OCI-LY3 (cell line): ENCODE data around the gene PHACTR3.

Source experiments
- H2AFZ ChIP-seq: fragments of 200-600, 300-600 bp; shearing (Covaris generic); 2 replicates; pipeline ENCODE4 v1.6.0; 2014; ENCODE audit warnings: antibody characterized with exemption, low read depth, low read length
- H3K27ac ChIP-seq: fragments of 200-600, 300-600 bp; sonication (generic); 2 replicates; pipeline ENCODE4 v1.5.1; 2014; ENCODE audit warnings: mild to moderate bottlenecking, low read length, moderate library complexity, mixed read lengths
- H3K27me3 ChIP-seq: fragments of 200-600, 300-600 bp; sonication (generic); 2 replicates; pipeline ENCODE4 v1.6.1; 2014; ENCODE audit warnings: low read depth, low read length, mixed read lengths
- H3K36me3 ChIP-seq: fragments of 200-600, 300-600 bp; sonication (generic); replicated peaks from 2 replicates; pipeline ENCODE3; 2014; ENCODE audit warnings: low read depth, low read length, mixed read lengths
- H3K4me1 ChIP-seq: fragments of 300-600, 200-600 bp; sonication (generic); 2 replicates; pipeline ENCODE4 v1.6.1; 2014; ENCODE audit warnings: low read length, mixed read lengths
- H3K4me2 ChIP-seq: fragments of 200-600, 300-600 bp; sonication (generic); 2 replicates; pipeline ENCODE4 v1.6.1; 2014; ENCODE audit warnings: low read length, mixed read lengths
- H3K4me3 ChIP-seq: fragments of 300-600, 200-600 bp; sonication (generic); 2 replicates; pipeline ENCODE4 v1.5.1; 2014; ENCODE audit warnings: antibody characterized with exemption, mild to moderate bottlenecking, low read length, moderate library complexity
- H3K79me2 ChIP-seq: fragments of 300-600, 200-600 bp; shearing (Covaris generic); 2 replicates; pipeline ENCODE4 v1.6.1; 2014; ENCODE audit warnings: mild to moderate bottlenecking, low read length, mixed read lengths
- H3K9ac ChIP-seq: fragments of 300-600, 200-600 bp; shearing (Covaris generic); 2 replicates; pipeline ENCODE4 v1.6.0; 2014; ENCODE audit warnings: mild to moderate bottlenecking, low read length, moderate library complexity
- H3K9me3 ChIP-seq: fragments of 200-600, 300-600 bp; shearing (Covaris generic); 2 replicates; pipeline ENCODE4 v1.6.1; 2014; ENCODE audit warnings: low read length, mixed read lengths; ENCODE audit not compliant: insufficient read depth
- H4K20me1 ChIP-seq: fragments of 200-600, 300-600 bp; sonication (generic); 2 replicates; pipeline ENCODE4 v1.6.1; 2016; ENCODE audit warnings: low read length, mixed read lengths; ENCODE audit not compliant: insufficient read depth
- EZH2phosphoT487 ChIP-seq: fragments of 200-600 bp; shearing (Covaris generic); IDR thresholded peaks from 2 replicates; pipeline ENCODE4 v1.6.1; 2018; ENCODE audit warnings: antibody characterized with exemption, mixed run types, low read depth
- TF ChIP-seq, protein P1 (sequence below): fragments of 200-600, 300-600 bp; sonication (generic); IDR thresholded peaks from 2 replicates; pipeline ENCODE4 v1.5.1; 2014; ENCODE audit warnings: antibody characterized with exemption, low read length, low read depth

PHACTR3 gene

GRCh38 chr20:59606566-59606965, 2.2 kb downstream of the PHACTR3 start:
- no peak overlapping the region for H3K27ac ChIP-seq
- no peaks in the 10 kb centered on the region for H3K79me2 ChIP-seq
- H3K4me2 ChIP-seq, result no peak overlapping the region
- H2AFZ ChIP-seq, result no peak overlapping the region
- no peaks in the 10 kb centered on the region for H4K20me1 ChIP-seq
- H3K27me3 ChIP-seq, result peaks cover 28% of the 10 kb centered on the region
- H3K4me3 ChIP-seq, result no peak overlapping the region
- H3K4me1 ChIP-seq, result no peaks in the 10 kb centered on the region
- H3K9ac ChIP-seq, result no peak overlapping the region
- no peaks in the 10 kb centered on the region for H3K36me3 ChIP-seq
- TF ChIP-seq, protein P1, sequence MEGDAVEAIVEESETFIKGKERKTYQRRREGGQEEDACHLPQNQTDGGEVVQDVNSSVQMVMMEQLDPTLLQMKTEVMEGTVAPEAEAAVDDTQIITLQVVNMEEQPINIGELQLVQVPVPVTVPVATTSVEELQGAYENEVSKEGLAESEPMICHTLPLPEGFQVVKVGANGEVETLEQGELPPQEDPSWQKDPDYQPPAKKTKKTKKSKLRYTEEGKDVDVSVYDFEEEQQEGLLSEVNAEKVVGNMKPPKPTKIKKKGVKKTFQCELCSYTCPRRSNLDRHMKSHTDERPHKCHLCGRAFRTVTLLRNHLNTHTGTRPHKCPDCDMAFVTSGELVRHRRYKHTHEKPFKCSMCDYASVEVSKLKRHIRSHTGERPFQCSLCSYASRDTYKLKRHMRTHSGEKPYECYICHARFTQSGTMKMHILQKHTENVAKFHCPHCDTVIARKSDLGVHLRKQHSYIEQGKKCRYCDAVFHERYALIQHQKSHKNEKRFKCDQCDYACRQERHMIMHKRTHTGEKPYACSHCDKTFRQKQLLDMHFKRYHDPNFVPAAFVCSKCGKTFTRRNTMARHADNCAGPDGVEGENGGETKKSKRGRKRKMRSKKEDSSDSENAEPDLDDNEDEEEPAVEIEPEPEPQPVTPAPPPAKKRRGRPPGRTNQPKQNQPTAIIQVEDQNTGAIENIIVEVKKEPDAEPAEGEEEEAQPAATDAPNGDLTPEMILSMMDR, result no peak
- TF ChIP-seq EZH2phosphoT487, result no peak
- no peaks in the 10 kb centered on the region for H3K9me3 ChIP-seq

DNA sequence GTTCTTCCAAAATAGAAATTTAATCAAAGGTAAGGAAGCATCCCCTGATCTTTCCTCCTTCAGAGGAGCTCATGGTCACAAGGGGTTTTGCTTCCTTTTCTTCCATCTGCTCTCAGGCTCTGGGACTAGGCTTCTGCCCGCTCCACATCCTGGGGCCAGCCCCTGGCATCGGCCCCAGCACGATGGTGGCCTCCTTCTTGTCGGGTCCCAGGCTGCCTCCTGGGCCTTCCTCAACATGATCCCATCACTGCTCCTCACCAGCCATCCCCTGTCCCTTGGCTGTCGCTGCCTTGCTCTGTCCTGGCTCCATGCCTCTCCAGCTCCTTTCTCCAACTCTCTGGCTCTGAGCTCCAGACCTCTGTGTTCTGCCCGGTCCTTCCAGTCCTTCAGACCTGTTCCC, 4.1 kb downstream of the PHACTR3 start:
- Histone ChIP-seq H3K4me2 (no peak overlapping the region), H3K27ac (no peak overlapping the region), H3K36me3 (no peaks in the 10 kb centered on the region), H3K9ac (no peak overlapping the region), H3K9me3 (no peaks in the 10 kb centered on the region), H3K27me3 (peaks cover 20% of the 10 kb centered on the region), H3K4me3 (no peak overlapping the region), H2AFZ (no peak overlapping the region), H4K20me1 (no peaks in the 10 kb centered on the region), H3K79me2 (no peaks in the 10 kb centered on the region), H3K4me1 (no peaks in the 10 kb centered on the region)
- TF ChIP-seq, protein P1, result no peak
- no peak for TF ChIP-seq EZH2phosphoT487

DNA sequence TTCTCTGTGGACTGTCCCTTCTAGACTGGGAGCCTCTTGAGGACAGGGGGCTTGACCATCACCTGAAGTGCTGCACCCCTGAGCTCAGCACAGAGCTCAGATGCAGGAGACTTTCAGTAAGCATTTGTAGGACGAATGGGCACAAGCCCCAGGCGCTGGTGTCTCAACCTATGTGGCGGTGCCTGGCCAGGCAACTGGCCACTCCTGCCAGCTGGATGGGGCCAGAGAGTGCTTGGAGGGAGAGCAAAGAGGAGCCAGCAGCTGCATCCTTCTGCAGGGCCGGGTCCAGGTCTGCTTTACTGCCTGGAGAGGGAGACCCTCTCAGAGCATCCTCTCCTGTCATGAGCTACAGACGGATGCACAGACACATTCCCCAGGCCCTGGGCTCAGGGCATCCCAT, 4.5 kb downstream of the PHACTR3 start:
- Histone ChIP-seq H3K79me2 (no peaks in the 10 kb centered on the region), H3K27me3 (peaks cover 24% of the 10 kb centered on the region), H2AFZ (no peak overlapping the region), H3K9me3 (no peaks in the 10 kb centered on the region), H3K9ac (no peak overlapping the region), H3K4me2 (no peak overlapping the region), H4K20me1 (no peaks in the 10 kb centered on the region), H3K4me1 (no peaks in the 10 kb centered on the region), H3K36me3 (no peaks in the 10 kb centered on the region), H3K27ac (no peak overlapping the region), H3K4me3 (no peak overlapping the region)
- TF ChIP-seq, protein P1, result no peak
- TF ChIP-seq EZH2phosphoT487, result no peak

GRCh38 chr20:59611286-59611685, 6.9 kb downstream of the PHACTR3 start:
- no peak overlapping the region for H2AFZ ChIP-seq
- no peaks in the 10 kb centered on the region for H3K36me3 ChIP-seq
- no peaks in the 10 kb centered on the region for H3K79me2 ChIP-seq
- no peaks in the 10 kb centered on the region for H4K20me1 ChIP-seq
- no peak for TF ChIP-seq EZH2phosphoT487
- TF ChIP-seq, protein P1, result no peak
- no peak overlapping the region for H3K9ac ChIP-seq
- H3K9me3 ChIP-seq, result no peaks in the 10 kb centered on the region
- no peak overlapping the region for H3K4me3 ChIP-seq
- no peak overlapping the region for H3K4me2 ChIP-seq
- peaks cover 47% of the 10 kb centered on the region for H3K27me3 ChIP-seq
- no peaks in the 10 kb centered on the region for H3K4me1 ChIP-seq
- no peak overlapping the region for H3K27ac ChIP-seq
